B cell (primary cell): Measurements from ENCODE around the gene CDC42BPG. TPM values are rescaled to one million over a fixed set of nuclear protein-coding genes. Genes with fewer than 3 reads are reported as not detected.
A peak's percentile ranks its signal among the peaks of the same experiment; 100 is the strongest.

Experiments
- ATAC-seq: fragments of 200-7000 bp; cut with Tn5 transposase; one replicate; pipeline ENCODE4 v1.10.0; 2021; ENCODE audit warnings: low read depth, mild to moderate bottlenecking, moderate number of reproducible peaks, moderate library complexity
- CTCF ChIA-PET: fragments of 350-600 bp; sonication (Branson Sonifier 250); formaldehyde crosslinking; loops from one replicate; lab custom pipeline; 2021; ENCODE audit warnings: antibody characterized with exemption, inconsistent platforms; lab: Charles Lee
- POLR2A ChIA-PET: fragments of 350-600 bp; sonication (Branson Sonifier 250); formaldehyde crosslinking; loops from one replicate; lab custom pipeline; 2021; ENCODE audit warnings: antibody characterized with exemption; lab: Charles Lee
- DNase-seq: peaks from one replicate; pipeline ENCODE4 v3.0.0; 2013
- H2AFZ ChIP-seq: 2 replicates; pipeline ENCODE4 v1.6.1; 2012; ENCODE audit warnings: mild to moderate bottlenecking, low read depth, low read length; ENCODE audit not compliant: insufficient read depth, poor library complexity, severe bottlenecking
- H3K27ac ChIP-seq, 2 donors: 1 replicate in 1 of 2; 2 replicates in 1 of 2; pipeline ENCODE4 v1.5.1; 2012 to 2013; ENCODE audit warnings: low read length in 2 of 2, mild to moderate bottlenecking in 2 of 2, moderate library complexity in 1 of 2
- H3K27me3 ChIP-seq, 4 experiments: fragments of 200-600 bp in 1 of 4; sonication (generic) in 1 of 4; replicated peaks in 1 of 4; 1 replicate in 2 of 4; 2 replicates in 2 of 4; pipeline versions ENCODE4 v1.6.1 to v1.7.0; 2013 to 2016; ENCODE audit warnings: low read length in 3 of 4, mild to moderate bottlenecking in 2 of 4, mixed read lengths in 1 of 4, moderate library complexity in 1 of 4; ENCODE audit not compliant: insufficient read depth in 4 of 4, control insufficient read depth in 3 of 4; ENCODE audit errors: control extremely low read depth in 1 of 4
- H3K36me3 ChIP-seq, 2 experiments: replicated peaks in 1 of 2; 1 replicate in 1 of 2; 2 replicates in 1 of 2; pipeline versions ENCODE4 v1.6.1 to v1.7.1; 2013; ENCODE audit warnings: low read length in 1 of 2; ENCODE audit not compliant: insufficient read depth in 2 of 2, control insufficient read depth in 1 of 2; ENCODE audit errors: control extremely low read depth in 1 of 2, extremely low read depth in 1 of 2
- H3K4me1 ChIP-seq, 2 donors: fragments of 200-600 bp in 1 of 2; sonication (generic) in 1 of 2; 1 replicate in 1 of 2; 2 replicates in 1 of 2; pipeline versions ENCODE4 v1.5.1 to v1.6.1; 2013 to 2017; ENCODE audit warnings: low read length in 2 of 2; ENCODE audit not compliant: control insufficient read depth in 2 of 2, insufficient read depth in 2 of 2
- H3K4me2 ChIP-seq: replicated peaks from 2 replicates; pipeline ENCODE3; 2012; ENCODE audit warnings: mild to moderate bottlenecking, low read depth, low read length; ENCODE audit not compliant: poor library complexity, severe bottlenecking
- H3K4me3 ChIP-seq, 5 experiments: fragments of 200-600 bp in 1 of 5; sonication (generic) in 1 of 5; 1 replicate in 3 of 5; 2 replicates in 2 of 5; pipeline versions ENCODE4 v1.5.1 to v1.7.0; 2011 to 2016; ENCODE audit warnings: low read length in 4 of 5, mild to moderate bottlenecking in 4 of 5, low read depth in 2 of 5, control low read depth in 1 of 5, moderate library complexity in 1 of 5; ENCODE audit not compliant: insufficient read depth in 1 of 5; ENCODE audit errors: control extremely low read depth in 1 of 5, extremely low read depth in 1 of 5
- H3K79me2 ChIP-seq: fragments of 200-600 bp; sonication (generic); one replicate; pipeline ENCODE4 v1.6.0; 2016; ENCODE audit warnings: low read length; ENCODE audit not compliant: control insufficient read depth, insufficient read depth
- H3K9ac ChIP-seq: fragments of 200-600 bp; sonication (generic); 2 replicates; pipeline ENCODE4 v1.6.1; 2017; ENCODE audit warnings: mild to moderate bottlenecking, low read length, moderate library complexity
- H3K9me3 ChIP-seq, 3 donors: one replicate each; pipeline versions ENCODE4 v1.6.1 to v1.7.1; 2013; ENCODE audit warnings: low read length in 2 of 3; ENCODE audit not compliant: control insufficient read depth in 2 of 3, insufficient read depth in 1 of 3; ENCODE audit errors: control extremely low read depth in 1 of 3
- H4K20me1 ChIP-seq: 2 replicates; pipeline ENCODE4 v1.6.0; 2012; ENCODE audit warnings: mild to moderate bottlenecking, low read length; ENCODE audit not compliant: insufficient read depth, control insufficient read depth, poor library complexity, severe bottlenecking
- H3K27ac Mint-ChIP-seq: one replicate; pipeline ENCODE4 v1.8.0; 2021; ENCODE audit warnings: mixed read lengths
- H3K27me3 Mint-ChIP-seq: one replicate; pipeline ENCODE4 v1.8.0; 2021; ENCODE audit warnings: mixed read lengths
- H3K4me1 Mint-ChIP-seq: one replicate; pipeline ENCODE4 v1.8.0; 2021; ENCODE audit warnings: mixed read lengths
- H3K4me3 Mint-ChIP-seq: one replicate; pipeline ENCODE4 v1.8.0; 2021; ENCODE audit warnings: mixed read lengths
- H3K9me3 Mint-ChIP-seq: one replicate; pipeline ENCODE4 v1.8.0; 2022; ENCODE audit warnings: mixed read lengths; ENCODE audit not compliant: insufficient read depth
- EZH2 ChIP-seq: IDR thresholded peaks from 2 replicates; pipeline ENCODE4 v1.6.1; 2012; ENCODE audit warnings: borderline replicate concordance, low read depth, mild to moderate bottlenecking, moderate library complexity, low read length; ENCODE audit not compliant: insufficient read depth, poor library complexity, severe bottlenecking
- WGBS: methylation state at CpG from one replicate; pipeline ENCODE4 v1.1.5; 2013; ENCODE audit warnings: missing lambda C conversion rate; ENCODE audit not compliant: insufficient coverage; 5-methylcytosine and 5-hydroxymethylcytosine counted together
- intact Hi-C: fragments of 100-400 bp; cut with micrococcal nuclease; formaldehyde crosslinking; loops from one replicate; pipeline ENCODE4 v1.10.0; 2022
- polyA plus RNA-seq: library from polyadenylated mRNA; depleted of rRNA; stranded (reverse); fragments of >200 nt; gene quantifications from 2 replicates; pipeline ENCODE4 v1.2.3, GENCODE V29; 2012
- total RNA-seq, 2 donors: library from RNA; stranded (reverse); fragments of 120-200 nt in 1 of 2; gene quantifications; 1 replicate in 1 of 2; 2 replicates in 1 of 2; pipeline versions ENCODE4 v1.2.3 to v1.2.4, GENCODE V29; 2013 to 2022
- TF ChIP-seq, protein P1 (sequence below): fragments of 200-600 bp; IDR thresholded peaks from one replicate; pipeline ENCODE4 v1.8.0; 2022; ENCODE audit warnings: antibody characterized with exemption, mild to moderate bottlenecking

CDC42BPG gene
- total and polyA plus RNA-seq, 2 donors (not counting 1 experiment from before 2014, with no cell fraction given) = 3.7 to 8.7 TPM

DNA sequence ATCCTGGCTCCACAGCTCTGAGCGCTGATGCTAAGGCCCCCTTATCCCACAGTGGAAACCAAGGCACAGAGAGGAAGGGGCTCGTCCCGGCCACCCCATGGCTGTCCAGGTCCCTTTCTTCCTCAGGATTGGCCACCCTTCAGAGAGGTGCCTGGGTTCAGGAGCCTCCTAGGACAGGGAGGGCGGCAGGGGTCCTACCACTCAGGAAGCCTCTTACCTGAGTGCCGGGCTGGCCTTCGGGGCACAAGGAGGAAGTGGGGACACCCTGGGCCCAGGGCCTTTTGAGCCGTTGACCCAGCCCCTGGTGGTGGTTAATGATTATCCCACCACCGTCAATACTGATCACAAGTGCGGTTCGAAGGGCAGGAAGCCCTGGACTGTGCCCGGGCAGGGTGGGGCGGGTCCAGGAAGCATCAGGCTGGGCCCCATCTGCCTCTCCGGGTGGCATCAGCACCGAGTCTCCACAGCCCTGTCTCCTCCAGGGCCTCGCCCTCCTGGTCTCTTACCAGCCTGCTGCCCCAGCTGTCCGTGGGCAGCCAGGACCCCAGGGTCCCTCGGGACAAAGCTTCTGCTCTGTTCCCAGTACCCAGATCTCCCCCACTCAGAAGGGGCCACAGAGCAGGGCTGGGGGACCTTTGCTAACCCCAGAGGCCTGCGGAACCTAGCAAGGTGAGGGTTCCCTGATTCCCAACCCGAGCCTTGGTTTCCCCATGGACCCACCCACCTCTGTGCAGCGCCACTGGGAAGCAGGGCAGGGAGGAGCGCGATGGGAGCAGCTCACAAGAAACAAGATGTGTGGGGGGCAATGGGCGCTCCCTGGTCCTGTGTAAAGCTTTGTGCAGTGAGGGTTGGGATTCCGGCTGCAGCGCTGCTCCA, 49.0 kb upstream of the CDC42BPG start:
- Histone ChIP-seq H3K36me3 (peaks cover 0 to 19% of the 10 kb centered on the region in 2 experiments), H3K4me2 (peak overlapping the region; percentile 56), H3K27me3 (no peaks in the 10 kb centered on the region), H3K9ac (no peak overlapping the region), H3K9me3 (no peaks in the 10 kb centered on the region), H3K4me3 (no peak overlapping the region), H2AFZ (no peak overlapping the region), H4K20me1 (no peaks in the 10 kb centered on the region), H3K79me2 (peaks cover 7% of the 10 kb centered on the region), H3K4me1 (peaks cover 27 to 37% of the 10 kb centered on the region in 2 donors), H3K27ac (peak overlapping the region in 1 of 2 donors; percentile 51)
- CTCF ChIA-PET = interaction anchor here (0.7 to 30.2 kb wide), 19 partner anchors 9 to 150 kb away, joined by 3 to 1254 read pairs (median 4); partner anchors contain the start of genes BATF2, CDC42BPG, EHD1 and RASGRP2
- ATAC-seq (no peak), DNase-seq (no peak)
- no peak for TF ChIP-seq EZH2
- TF ChIP-seq, protein P1, sequence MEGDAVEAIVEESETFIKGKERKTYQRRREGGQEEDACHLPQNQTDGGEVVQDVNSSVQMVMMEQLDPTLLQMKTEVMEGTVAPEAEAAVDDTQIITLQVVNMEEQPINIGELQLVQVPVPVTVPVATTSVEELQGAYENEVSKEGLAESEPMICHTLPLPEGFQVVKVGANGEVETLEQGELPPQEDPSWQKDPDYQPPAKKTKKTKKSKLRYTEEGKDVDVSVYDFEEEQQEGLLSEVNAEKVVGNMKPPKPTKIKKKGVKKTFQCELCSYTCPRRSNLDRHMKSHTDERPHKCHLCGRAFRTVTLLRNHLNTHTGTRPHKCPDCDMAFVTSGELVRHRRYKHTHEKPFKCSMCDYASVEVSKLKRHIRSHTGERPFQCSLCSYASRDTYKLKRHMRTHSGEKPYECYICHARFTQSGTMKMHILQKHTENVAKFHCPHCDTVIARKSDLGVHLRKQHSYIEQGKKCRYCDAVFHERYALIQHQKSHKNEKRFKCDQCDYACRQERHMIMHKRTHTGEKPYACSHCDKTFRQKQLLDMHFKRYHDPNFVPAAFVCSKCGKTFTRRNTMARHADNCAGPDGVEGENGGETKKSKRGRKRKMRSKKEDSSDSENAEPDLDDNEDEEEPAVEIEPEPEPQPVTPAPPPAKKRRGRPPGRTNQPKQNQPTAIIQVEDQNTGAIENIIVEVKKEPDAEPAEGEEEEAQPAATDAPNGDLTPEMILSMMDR = no peak
- H3K27me3 Mint-ChIP-seq = no peaks in the 10 kb centered on the region
- intact Hi-C loops = loop anchor here (1.0 kb wide), 3 partner anchors 42 to 106 kb away; no protein-coding TSS in a partner anchor
- H3K4me3 Mint-ChIP-seq = no peak overlapping the region
- WGBS = 75% methylated on average over 19 of the region's 25 CpGs
- no peaks in the 10 kb centered on the region for H3K9me3 Mint-ChIP-seq
- H3K4me1 Mint-ChIP-seq = peaks cover 22% of the 10 kb centered on the region
- H3K27ac Mint-ChIP-seq = no peak overlapping the region
- POLR2A ChIA-PET = interaction anchor here (1.3 to 6.9 kb wide), 2 partner anchors 15 to 46 kb away, joined by 4 to 39 read pairs; partner anchors contain the start of gene EHD1
